Measurements from ENCODE around the gene ASGR2. TPM values are rescaled to one million over a fixed set of nuclear protein-coding genes. Genes with fewer than 3 reads are reported as not detected.
"Not testable (repeated sequence)": the region's sequence is repeated elsewhere in the genome, so short reads cannot be mapped to it uniquely, and the experiment has no call there.

Gene ASGR2
- total RNA-seq, 1 donor from 2014 or later: not detected

GRCh38 chr17:7107012-7107754 lies 7.4 kb downstream of the ASGR2 start:
- Mint-ChIP-seq H3K27me3 (ENCODE audit: low read depth) (no peaks in the 10 kb centered on the region), H3K36me3 (ENCODE audit: low read depth) (no peaks in the 10 kb centered on the region), H3K9me3 (no peaks in the 10 kb centered on the region), H3K4me3 (ENCODE audit: low read depth) (no peak overlapping the region), H3K4me1 (ENCODE audit: low read depth) (peaks cover 6% of the 10 kb centered on the region), H3K27ac (no peak overlapping the region)
- intact Hi-C loops (cut with micrococcal nuclease): no loop called here
- DNase-seq (ENCODE audit: low spot score): no peak

- Mint-ChIP-seq H3K4me1 (ENCODE audit: low read depth) (no peaks in the 10 kb centered on the region), H3K9me3 (no peaks in the 10 kb centered on the region), H3K27me3 (ENCODE audit: low read depth) (no peaks in the 10 kb centered on the region), H3K27ac (no peak overlapping the region), H3K4me3 (ENCODE audit: low read depth) (no peak overlapping the region), H3K36me3 (ENCODE audit: low read depth) (no peaks in the 10 kb centered on the region)
- no peak for DNase-seq (ENCODE audit: low spot score)
- intact Hi-C loops (cut with micrococcal nuclease): no loop called here
Measured at GRCh38 chr17:7102421-7102820, 12.2 kb downstream of the ASGR2 start.

- H3K27ac Mint-ChIP-seq: no peak overlapping the region
- no peaks in the 10 kb centered on the region for H3K36me3 Mint-ChIP-seq (ENCODE audit: low read depth)
- intact Hi-C loops (cut with micrococcal nuclease): no loop called here
- no peak for DNase-seq (ENCODE audit: low spot score)
- no peak overlapping the region for H3K4me3 Mint-ChIP-seq (ENCODE audit: low read depth)
- H3K27me3 Mint-ChIP-seq (ENCODE audit: low read depth): no peaks in the 10 kb centered on the region
- H3K9me3 Mint-ChIP-seq: no peaks in the 10 kb centered on the region
- H3K4me1 Mint-ChIP-seq (ENCODE audit: low read depth): no peaks in the 10 kb centered on the region
Measured at GRCh38 chr17:7101531-7101930, 13.1 kb downstream of the ASGR2 start.

GRCh38 chr17:7100641-7101379 lies 13.8 kb downstream of the ASGR2 start:
- H3K36me3 Mint-ChIP-seq (ENCODE audit: low read depth); H3K27ac Mint-ChIP-seq; H3K27me3 Mint-ChIP-seq (ENCODE audit: low read depth); H3K4me3 Mint-ChIP-seq (ENCODE audit: low read depth); DNase-seq (ENCODE audit: low spot score); H3K9me3 Mint-ChIP-seq; H3K4me1 Mint-ChIP-seq (ENCODE audit: low read depth); intact Hi-C loops (cut with micrococcal nuclease): not testable (repeated sequence)

- peaks cover 11% of the 10 kb centered on the region for H3K27me3 Mint-ChIP-seq (ENCODE audit: low read depth)
- no peak overlapping the region for H3K27ac Mint-ChIP-seq
- no peaks in the 10 kb centered on the region for H3K4me1 Mint-ChIP-seq (ENCODE audit: low read depth)
- DNase-seq (ENCODE audit: low spot score): no peak
- no peak overlapping the region for H3K4me3 Mint-ChIP-seq (ENCODE audit: low read depth)
- H3K36me3 Mint-ChIP-seq (ENCODE audit: low read depth): no peaks in the 10 kb centered on the region
- intact Hi-C loops (cut with micrococcal nuclease): no loop called here
- H3K9me3 Mint-ChIP-seq: no peaks in the 10 kb centered on the region
Measured at GRCh38 chr17:7098802-7099459, 15.7 kb downstream of the ASGR2 start.

- H3K27me3 Mint-ChIP-seq (ENCODE audit: low read depth): peaks cover 16% of the 10 kb centered on the region
- H3K4me3 Mint-ChIP-seq (ENCODE audit: low read depth): no peak overlapping the region
- H3K36me3 Mint-ChIP-seq (ENCODE audit: low read depth): no peaks in the 10 kb centered on the region
- no peaks in the 10 kb centered on the region for H3K9me3 Mint-ChIP-seq
- no peaks in the 10 kb centered on the region for H3K4me1 Mint-ChIP-seq (ENCODE audit: low read depth)
- no peak overlapping the region for H3K27ac Mint-ChIP-seq
- intact Hi-C loops (cut with micrococcal nuclease): no loop called here
- no peak for DNase-seq (ENCODE audit: low spot score)
Measured at GRCh38 chr17:7097940-7098339, 16.7 kb downstream of the ASGR2 start.

- intact Hi-C loops (cut with micrococcal nuclease): no loop called here
- H3K27ac Mint-ChIP-seq: no peak overlapping the region
- peaks cover 19% of the 10 kb centered on the region for H3K27me3 Mint-ChIP-seq (ENCODE audit: low read depth)
- H3K4me1 Mint-ChIP-seq (ENCODE audit: low read depth): no peaks in the 10 kb centered on the region
- no peak overlapping the region for H3K4me3 Mint-ChIP-seq (ENCODE audit: low read depth)
- H3K36me3 Mint-ChIP-seq (ENCODE audit: low read depth): no peaks in the 10 kb centered on the region
- H3K9me3 Mint-ChIP-seq: no peaks in the 10 kb centered on the region
- DNase-seq (ENCODE audit: low spot score): no peak
Measured at GRCh38 chr17:7095625-7096024, 19.0 kb downstream of the ASGR2 start.

GRCh38 chr17:7094652-7095019 lies 20.0 kb downstream of the ASGR2 start:
- Mint-ChIP-seq H3K4me3 (ENCODE audit: low read depth) (no peak overlapping the region), H3K36me3 (ENCODE audit: low read depth) (no peaks in the 10 kb centered on the region), H3K27ac (no peak overlapping the region), H3K9me3 (no peaks in the 10 kb centered on the region), H3K27me3 (ENCODE audit: low read depth) (peaks cover 19% of the 10 kb centered on the region), H3K4me1 (ENCODE audit: low read depth) (no peaks in the 10 kb centered on the region)
- intact Hi-C loops (cut with micrococcal nuclease): no loop called here
- DNase-seq (ENCODE audit: low spot score): no peak

- DNase-seq (ENCODE audit: low spot score); H3K36me3 Mint-ChIP-seq (ENCODE audit: low read depth); H3K4me3 Mint-ChIP-seq (ENCODE audit: low read depth); H3K9me3 Mint-ChIP-seq; intact Hi-C loops (cut with micrococcal nuclease); H3K4me1 Mint-ChIP-seq (ENCODE audit: low read depth); H3K27ac Mint-ChIP-seq: not testable (repeated sequence)
- H3K27me3 Mint-ChIP-seq (ENCODE audit: low read depth): peaks cover 19% of the 10 kb centered on the region
Measured at GRCh38 chr17:7091311-7092005, 23.2 kb downstream of the ASGR2 start.

- peaks cover 13% of the 10 kb centered on the region for H3K27me3 Mint-ChIP-seq (ENCODE audit: low read depth)
- H3K4me1 Mint-ChIP-seq (ENCODE audit: low read depth); H3K27ac Mint-ChIP-seq; DNase-seq (ENCODE audit: low spot score); intact Hi-C loops (cut with micrococcal nuclease); H3K4me3 Mint-ChIP-seq (ENCODE audit: low read depth); H3K9me3 Mint-ChIP-seq; H3K36me3 Mint-ChIP-seq (ENCODE audit: low read depth): not testable (repeated sequence)
Measured at GRCh38 chr17:7089570-7089969, 25.1 kb downstream of the ASGR2 start.

GRCh38 chr17:7088442-7088841 lies 26.2 kb downstream of the ASGR2 start:
- not testable (repeated sequence) for H3K4me1 Mint-ChIP-seq (ENCODE audit: low read depth)

GRCh38 chr17:7084088-7084487 lies 30.5 kb downstream of the ASGR2 start:
- intact Hi-C loops (cut with micrococcal nuclease): no loop called here
- Mint-ChIP-seq H3K9me3 (no peaks in the 10 kb centered on the region), H3K4me1 (ENCODE audit: low read depth) (peaks cover 15% of the 10 kb centered on the region), H3K36me3 (ENCODE audit: low read depth) (no peaks in the 10 kb centered on the region), H3K27ac (no peak overlapping the region), H3K4me3 (ENCODE audit: low read depth) (no peak overlapping the region), H3K27me3 (ENCODE audit: low read depth) (peaks cover 14% of the 10 kb centered on the region)
- no peak for DNase-seq (ENCODE audit: low spot score)

More at GRCh38 chr17:7088442-7088841, 26.2 kb downstream of the ASGR2 start:
- H3K27ac Mint-ChIP-seq; intact Hi-C loops (cut with micrococcal nuclease); H3K4me3 Mint-ChIP-seq (ENCODE audit: low read depth); H3K36me3 Mint-ChIP-seq (ENCODE audit: low read depth); DNase-seq (ENCODE audit: low spot score); H3K9me3 Mint-ChIP-seq: not testable (repeated sequence)
- H3K27me3 Mint-ChIP-seq (ENCODE audit: low read depth): peaks cover 15% of the 10 kb centered on the region
